NCI-H345 (cell line): Measurements from ENCODE around the gene JUND.
A peak's percentile ranks its signal among the peaks of the same experiment; 100 is the strongest.

Experiments used
- DNase-seq: peaks from one replicate; lab custom pipeline; 2025; lab: John Stamatoyannopoulos, UW

Gene JUND

DNA sequence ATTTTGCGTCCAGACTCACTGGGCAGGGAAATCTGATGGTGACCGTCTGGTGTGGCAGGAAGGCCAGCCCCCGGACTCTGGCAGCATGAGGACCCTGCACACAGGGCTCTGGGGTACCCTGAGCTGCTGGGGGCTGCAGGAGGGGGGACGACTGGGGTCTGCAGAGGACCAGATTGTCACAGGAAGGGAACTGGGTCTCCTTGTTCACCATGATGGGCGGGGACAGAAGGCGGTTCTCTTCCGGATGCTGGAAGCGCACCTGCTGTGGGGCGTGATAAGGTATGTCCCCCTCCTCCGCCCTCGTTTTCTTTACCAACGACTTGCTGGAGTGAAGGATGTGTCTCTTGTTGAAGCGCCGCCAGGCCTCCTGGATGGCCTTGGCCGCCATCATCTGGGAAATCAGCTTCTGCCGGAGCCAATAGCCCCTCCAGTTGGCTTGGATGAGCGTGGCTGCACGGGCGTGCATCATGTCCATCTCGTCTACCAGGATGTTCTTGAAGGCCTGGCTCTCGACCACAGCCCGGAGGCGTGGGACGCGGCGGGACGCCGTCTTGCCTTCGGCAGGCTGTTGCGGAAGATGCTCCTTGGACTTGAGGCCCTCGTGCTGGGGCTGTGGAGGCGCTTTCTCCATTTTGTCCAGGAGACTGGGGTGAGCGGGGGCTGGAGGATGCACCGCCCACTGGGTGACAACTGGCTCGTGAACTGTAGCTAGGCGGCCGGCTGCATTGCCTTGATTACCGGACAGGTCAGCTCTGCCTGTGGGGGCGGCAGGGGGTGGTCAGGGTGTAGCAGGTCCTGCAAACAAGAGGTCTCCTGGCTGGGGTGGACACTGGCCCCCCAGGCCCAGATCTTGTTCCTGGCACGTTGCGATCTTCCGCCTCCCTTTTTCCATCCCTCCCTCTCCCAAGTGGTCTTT, 14.4 kb downstream of the JUND start:
- no peak for DNase-seq

DNA sequence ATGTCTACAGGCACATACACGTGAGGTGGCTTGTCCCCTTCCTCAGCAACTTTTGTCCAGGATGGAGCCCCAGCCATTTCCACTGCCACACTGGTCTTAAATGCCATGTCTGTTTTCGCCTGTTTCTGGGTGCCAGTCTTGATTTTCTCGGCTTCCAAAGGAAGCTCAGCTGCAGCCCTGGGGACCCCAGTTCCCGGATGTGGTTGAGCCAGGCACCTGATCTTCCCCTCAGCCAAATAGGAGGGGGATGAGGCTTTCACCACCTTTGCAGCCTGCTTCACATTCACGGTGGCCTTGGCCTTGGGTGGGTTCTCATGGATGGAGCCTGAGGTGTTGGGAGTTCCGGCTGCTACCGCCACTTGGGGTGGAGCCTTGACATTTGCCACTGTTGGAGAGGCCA, 15.8 kb downstream of the JUND start:
- DNase-seq: no peak

DNA sequence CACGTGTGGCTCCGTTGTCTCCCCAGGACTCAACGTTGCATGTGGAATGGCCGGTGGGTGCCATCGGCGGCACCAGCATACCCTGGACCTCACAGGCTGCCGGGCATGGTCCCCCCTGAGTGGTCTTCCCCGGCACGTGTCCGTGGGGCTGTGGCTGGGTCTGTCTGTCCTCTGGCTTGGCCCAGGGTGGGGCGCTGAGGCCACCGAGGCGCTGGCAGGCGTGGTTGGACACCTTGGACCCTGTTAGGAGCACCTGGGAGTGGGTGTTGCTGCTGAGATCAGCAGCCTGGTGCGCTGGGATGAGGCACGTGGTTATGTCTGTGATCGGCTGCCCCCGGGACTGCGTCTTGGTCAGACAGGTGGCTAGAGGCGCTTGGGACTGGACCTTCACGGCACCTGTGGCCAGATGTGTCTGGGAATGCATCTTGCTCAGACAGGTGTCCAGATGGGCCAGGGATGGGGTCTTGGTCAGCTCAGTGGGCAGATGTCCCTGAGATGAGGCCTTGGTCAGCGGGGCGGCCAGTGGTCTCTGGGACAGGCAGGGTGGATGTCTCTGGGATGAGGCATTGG, 16.4 kb downstream of the JUND start:
- no peak for DNase-seq

DNA sequence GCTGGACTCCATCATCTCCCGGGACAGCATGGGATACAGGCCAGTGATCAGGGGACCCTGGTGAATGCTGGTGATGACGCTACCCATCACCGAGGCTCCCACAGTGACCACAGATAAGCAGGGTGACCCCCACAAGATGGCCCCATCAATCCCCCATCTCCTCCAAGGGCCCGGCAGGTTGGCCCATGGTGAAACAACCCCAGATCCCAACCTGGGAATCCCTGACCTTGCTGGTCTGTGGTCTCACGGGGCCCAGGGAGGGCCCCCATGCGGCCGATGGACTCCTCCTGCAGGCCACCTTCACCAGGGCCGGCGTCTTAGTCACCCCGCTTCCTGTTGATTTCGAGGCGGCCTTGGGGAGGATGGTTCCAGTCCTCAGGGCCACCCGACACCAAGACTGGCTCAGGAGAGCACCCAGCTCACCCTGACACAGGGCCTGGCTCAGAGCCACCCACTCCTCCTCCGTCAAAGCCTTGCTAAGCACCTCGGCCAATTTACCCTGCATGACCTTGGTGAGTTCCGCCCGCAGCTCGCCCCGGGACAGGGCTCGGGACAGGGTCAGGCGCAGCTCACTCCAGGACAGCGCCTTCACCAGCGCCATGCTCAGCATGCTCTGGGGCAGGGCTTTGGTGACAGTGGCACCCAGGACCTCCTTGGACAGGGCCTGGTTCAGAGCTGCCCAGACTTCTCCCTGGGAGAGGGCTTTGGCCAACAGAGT, 17.1 kb downstream of the JUND start:
- DNase-seq: no peak

- no peak for DNase-seq
These were observed 17.9 kb downstream of the JUND start for GRCh38 chr19:18263324-18264136.

- DNase-seq: no peak
These were observed 18.5 kb downstream of the JUND start for GRCh38 chr19:18262917-18263316.

DNA sequence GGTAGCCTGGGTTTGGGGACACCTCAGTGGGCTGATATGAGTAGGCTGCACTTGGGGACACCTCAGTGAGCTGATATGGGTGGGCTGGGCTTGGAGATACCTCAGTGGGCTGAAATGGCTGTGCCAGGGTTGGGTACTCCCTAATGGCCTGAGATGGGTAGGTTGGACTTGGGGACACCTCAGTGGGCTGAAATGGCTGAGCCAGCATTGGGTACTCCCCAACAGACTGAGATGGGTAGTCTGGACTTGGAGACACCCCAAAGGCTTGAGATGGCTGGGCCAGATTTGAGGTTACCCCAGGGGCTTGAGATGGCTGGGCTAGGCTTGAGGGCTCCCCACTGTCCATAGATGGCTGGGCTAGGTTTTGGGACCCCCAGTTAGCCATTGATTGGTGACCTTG, 19.3 kb downstream of the JUND start:
- no peak for DNase-seq

- DNase-seq: no peak
These were observed 19.9 kb downstream of the JUND start for GRCh38 chr19:18261474-18261873.

- DNase-seq: no peak
These were observed 21.5 kb downstream of the JUND start for GRCh38 chr19:18259893-18260292.

DNA sequence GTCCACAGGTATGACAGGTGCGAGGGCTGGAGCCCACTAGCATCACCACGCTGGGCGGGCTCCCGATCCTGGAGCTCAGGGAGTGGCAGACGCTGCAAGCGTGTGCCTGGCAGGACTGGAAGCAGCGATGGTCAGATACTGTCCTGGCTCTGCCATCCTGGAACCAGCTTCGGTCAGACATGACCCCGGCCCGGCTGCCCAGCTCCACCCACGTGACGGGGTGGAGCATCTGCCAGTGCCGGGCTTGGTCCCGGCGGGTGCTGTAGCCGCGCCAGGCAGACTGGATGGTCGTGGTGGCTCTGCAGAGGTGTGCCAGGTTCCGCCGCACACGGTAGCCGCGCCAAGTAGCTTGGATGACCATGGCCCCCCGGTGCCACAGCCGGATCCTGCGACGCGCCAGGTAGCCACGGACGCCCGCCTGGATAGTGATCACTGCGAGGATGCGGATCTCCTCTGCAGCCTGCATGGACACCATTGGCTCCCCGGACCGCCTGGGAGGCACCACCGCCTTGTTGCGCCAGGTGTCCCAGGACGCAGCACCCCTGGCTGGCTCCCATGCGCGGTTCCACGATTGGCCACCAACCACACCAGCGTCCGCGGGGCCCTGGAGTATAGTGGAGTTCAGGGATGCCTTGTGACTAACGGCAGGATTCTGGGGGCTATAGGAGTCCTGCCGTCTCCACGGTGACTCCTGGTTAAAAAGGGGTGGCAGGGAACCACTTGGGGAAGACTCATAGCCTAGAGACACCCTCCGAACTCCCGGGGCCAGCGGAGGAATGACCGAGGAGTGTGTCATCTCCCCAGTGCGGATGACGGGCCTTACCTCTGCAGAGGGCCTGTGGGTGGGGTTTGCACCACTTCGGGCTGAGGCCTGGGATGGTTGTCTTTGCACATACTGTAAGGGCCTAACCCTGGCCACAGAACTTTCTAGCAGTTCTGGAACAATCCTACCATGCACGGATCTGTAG, 23.6 kb downstream of the JUND start:
- DNase-seq: no peak

DNA sequence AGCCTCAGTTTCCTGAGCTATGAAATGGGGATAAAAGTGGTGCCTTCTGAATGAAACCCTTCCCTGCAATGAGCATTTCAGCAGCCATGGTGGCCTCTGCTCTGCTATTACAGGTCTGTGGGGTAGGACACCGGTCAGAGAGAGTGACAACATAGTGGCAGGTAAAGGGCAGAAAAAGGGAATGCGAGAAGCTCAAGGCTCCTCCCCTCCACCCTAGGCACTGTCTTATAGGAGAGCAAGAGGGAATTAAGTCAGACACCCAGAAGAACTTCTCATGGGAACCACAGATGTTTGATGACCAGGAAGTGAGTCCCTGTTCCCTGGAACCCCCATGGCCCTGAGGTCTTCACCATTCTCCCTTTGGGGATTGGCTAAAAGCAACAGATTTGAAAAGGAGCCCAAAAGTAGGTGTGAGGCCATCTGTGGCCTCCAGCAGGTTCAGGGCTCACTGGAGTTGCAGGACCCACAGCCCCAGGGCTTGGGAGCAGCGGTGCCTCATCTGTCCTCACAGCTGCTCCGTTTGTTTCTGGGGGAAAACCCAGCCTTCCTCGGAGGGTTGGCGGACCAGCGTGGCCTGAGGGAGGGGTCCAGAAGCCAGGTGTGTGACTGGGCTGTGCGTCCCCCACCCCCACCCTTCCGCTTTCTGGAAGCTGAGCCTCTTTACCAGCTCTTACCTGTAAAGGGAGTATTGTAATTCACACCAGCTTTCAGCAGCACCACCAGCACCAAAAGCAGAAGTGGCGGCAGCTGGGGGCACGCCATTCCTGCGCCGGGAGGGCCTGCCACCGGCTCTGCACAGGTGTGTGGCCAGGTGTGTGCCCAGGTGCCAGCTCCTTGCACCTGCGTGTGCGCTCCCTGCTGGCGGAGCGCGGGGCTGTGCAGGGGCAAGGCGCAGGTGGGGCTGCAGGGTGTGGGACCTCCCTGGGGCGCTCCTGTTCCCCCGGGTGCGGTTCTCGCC, 26.6 kb downstream of the JUND start:
- peak; percentile 35 for DNase-seq

DNA sequence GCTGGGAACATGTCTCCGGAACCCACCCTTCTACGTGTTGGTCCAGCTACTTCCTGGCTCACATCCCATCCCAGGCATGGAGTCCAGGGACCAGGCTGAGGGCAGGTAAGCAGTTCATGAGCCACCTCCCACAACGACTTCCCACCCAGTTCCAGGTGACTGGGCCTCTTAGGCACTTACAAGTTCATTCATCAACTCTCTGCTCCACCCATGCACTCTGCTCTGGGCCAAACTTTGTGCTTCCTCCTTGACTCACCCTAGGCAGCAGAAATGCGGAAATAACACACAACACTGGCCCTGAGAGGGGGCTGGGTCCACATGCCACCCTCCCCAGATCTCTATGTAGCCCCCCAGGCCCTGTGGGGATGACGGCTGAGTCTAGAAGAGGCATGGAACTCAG, 27.7 kb downstream of the JUND start:
- DNase-seq: no peak

DNA sequence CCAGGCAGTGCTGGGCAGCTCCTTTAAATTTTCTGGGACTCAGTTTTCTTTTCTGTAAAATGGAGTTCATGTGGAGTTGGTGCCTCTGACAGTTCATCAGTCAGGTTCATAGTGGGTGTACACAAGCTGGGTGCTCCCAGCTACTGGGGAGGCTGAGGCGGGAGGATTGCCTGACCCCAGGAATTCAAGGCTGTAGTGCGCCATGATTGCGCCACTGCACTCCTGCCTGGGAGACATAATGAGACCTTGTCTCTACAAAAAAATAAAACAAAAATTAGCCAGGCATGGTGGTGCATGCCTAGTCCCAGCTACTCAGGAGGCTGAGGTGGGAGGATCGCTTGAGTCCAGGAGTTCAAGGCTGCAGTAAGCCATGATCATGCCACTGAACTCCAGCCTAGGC, 28.3 kb downstream of the JUND start:
- DNase-seq: no peak

DNA sequence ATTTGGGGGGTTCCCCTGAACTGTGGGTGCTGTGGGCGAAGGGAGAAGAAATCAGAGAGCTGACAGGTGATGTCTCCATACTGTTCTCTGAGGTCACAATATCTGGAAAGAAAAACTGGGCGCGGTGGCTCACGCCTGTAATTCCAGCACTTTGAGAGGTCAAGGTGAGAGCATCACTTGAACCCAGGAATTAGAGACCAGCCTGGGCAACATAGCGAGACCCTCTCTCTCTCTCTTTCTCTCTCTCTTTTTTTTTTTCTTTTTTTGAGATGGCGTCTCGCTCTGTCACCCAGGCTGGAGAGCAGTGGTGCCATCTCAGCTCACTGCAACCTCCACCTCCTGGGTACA, 29.1 kb downstream of the JUND start:
- no peak for DNase-seq

DNA sequence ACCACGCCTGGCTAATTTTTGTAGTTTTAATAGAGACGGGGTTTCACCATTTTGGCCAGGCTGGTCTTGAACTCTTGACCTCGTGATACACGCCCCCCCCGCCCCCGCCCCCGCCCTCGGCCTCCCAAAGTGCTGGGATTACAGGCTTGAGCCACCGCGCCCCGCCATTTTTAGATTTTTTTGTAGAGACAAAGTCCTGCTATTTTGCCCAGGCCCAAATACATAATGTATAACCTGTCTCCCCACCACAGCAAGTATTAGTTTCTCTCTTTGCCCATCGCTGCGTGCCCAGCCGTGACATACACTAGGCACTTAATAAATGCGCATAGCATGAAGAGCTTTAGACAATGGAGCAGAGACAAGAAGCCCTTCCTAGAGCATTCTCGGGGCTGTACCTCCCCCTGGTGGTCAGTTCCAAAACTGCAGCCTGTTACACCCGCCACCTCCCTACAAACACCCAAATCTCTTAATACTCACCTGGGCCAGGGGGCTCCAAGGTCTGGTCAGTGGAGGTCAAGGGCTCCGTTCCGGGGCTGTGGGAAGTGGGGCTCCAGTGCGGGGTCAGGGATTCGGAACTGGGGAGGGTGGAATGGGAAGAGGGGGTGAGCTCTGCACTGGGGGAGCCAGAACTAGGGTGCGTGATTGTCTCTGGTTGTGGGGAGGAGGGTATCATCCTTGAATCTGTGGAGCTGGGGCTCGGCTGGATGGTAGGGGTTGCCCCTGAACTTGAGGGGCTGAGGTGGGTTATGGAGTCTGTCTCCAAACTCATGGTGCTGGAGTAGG, 29.6 kb downstream of the JUND start:
- DNase-seq: peak; percentile 65

DNA sequence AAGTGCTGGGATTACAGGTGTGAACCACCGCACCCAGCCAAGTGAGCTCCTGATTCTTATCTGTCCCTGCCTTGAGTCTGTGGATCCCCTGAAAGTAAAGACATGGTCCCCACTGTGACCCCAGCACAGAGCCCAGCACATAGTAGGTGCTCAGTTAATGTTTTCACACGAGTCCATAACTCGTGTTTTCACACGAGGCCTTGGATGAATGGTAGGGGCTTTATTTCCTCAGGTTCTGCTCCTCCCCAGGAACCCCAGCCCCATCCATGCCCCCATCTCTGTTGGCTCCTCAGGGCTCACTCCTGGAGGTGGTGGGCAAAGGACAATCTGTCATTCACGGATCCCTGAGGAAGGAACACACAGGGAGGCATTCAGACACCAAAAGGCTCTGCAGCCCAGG, 31.6 kb downstream of the JUND start:
- DNase-seq: no peak

GRCh38 chr19:18245297-18245696, 36.1 kb downstream of the JUND start:
- DNase-seq: no peak

DNA sequence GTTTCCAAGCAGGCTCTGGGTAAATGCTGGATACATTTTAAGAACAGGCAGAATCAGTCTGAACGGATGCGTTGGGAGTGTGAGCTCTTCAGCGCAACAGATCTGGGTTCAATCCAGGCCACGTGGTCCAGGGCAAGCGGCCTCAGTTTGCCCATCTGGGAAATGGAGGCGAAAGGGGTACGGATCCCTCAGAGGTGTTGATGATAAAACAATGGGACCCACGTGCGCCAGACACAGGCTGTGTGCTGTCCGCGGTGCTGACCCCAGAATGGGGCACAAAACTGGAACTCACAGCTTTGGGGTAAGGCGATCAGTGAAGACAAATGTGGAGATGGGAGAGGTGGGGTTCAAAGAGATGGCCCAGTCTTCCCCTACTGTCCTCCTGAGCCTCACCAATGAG, 42.1 kb downstream of the JUND start:
- DNase-seq: no peak

DNA sequence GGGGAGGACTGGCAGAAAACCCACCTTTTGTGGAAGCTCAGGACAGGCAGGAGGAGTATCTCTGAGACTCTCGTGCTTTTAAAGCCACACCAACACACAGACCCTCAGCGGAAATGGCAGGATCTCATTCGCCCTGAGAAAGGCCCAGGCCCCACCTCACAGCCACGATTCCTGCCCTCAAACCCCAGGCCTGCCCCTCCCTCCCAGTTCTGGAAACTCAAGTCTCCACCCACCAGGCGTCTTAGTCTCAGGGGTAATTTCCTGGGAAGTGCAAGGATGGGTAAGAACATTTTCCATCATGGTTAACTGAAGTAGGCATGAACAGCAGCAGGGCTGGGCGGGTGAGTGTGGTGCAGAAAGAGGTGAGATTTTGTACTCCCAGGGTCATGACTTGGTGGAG, 47.2 kb downstream of the JUND start:
- no peak for DNase-seq
